Stimulated activated CD4-positive, alpha-beta T cell treated with anti-CD3 and anti-CD28 coated beads, TNF-alpha, amount 100 ng/mL, for 4 hours (primary cell): Measurements from ENCODE around the gene PRKCH.
A peak's percentile ranks its signal among the peaks of the same experiment; 100 is the strongest.

Source experiments
- DNase-seq, 3 experiments: peaks; one replicate each; pipeline ENCODE4 v3.0.0-alpha.2; 2020; ENCODE audit warnings: low read depth in 3 of 3

Gene PRKCH

DNA sequence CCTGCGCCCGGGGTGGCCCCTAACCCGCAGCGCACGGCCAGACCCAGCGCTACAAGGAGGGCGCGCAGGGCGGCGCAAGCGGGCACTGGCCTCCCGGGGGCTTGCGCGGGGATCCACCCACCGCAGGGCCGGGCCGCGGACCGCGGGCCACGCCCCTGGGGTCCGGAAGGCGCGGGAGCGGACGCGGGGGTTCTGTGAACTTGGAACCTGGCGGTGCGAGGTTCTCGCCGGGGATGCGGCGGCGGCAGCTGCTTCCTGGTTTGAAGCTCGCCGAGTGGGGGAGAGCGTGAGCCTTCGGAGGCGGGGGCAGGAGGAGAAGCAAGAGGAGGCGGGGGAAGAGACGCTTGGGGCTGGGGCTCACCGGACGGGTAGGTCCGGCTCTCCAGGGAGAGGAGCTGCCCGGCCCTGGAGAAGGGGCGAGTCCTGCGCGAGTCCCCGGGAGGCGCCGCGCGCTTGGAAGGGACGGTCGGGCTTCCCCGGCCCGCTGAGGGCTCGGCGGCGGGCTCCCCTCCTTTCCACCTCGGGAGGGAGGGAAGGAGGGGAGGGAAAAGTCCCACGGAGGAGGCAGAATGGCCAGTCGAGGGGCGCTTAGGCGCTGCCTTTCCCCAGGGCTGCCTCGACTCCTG, at the start of gene PRKCH:
Gene PRKCH, plus strand, starts transcription at position 195 of the 626 bp plus-strand sequence. CDS start 523 bp downstream, outside the sequence.
- peak; percentile 71 to 77 (median 73) for DNase-seq

- no peak for DNase-seq
Observed at GRCh38 chr14:61277232-61277631, 44.1 kb upstream of the PRKCH start.

GRCh38 chr14:61277784-61278183, 43.6 kb upstream of the PRKCH start:
- DNase-seq = no peak

- no peak for DNase-seq
Observed at GRCh38 chr14:61279082-61279481, 42.3 kb upstream of the PRKCH start.

DNA sequence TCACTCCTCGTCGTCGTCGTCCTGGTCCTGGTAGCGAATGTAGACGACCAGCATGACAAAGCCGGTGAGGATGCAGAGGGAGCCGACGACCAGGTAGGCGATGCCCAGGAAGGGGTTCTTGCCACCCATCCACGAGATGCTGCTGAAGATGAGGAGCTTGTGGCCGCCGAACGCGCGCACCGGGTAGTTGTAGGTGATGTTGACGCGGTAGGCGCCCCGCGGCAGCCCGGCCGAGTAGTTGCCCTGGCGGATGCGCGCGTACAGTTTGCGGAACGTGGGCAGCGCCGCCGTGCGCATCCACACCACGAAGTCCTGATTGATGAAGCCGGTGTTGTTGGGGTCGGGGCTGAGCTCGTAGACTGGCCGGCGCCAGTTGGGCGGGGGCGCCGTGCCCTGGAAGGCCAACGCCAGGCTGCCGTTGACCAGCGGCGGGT, 41.3 kb upstream of the PRKCH start:
- DNase-seq = peak in 1 of 3 experiments; percentile 7

DNA sequence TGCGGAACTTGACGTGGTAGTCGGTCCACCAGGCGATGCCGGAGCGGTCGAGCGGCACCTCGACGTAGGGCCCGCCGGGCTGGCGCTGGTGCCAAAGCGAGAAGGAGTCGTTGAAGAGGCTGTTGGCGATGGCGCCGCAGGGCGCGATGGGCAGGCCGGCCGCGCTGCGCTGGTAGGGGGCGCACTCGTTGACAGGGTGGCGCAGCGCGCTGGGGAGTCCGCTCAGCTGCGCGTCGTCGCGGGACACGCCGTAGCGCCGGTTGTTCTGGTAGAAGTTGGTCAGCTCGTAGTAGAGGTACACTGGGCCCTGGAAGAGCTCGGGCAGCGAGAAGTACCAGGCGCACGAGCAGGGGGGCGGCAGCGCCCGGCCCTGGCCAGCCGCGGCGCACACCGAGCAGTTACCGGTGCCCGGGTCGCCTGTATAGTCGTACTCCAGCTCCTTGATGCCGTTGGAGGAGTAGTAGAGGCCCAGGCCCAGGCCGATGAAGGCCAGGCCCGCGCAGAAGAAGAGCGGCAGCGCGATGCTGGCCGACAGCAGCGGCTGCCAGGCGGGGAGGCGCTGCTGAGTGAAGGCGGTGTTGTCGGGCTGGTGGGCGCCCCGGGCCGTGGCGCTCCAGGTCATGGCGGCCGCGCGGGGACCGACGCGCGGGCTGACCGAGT, 40.7 kb upstream of the PRKCH start:
- DNase-seq = peak; percentile 63 to 80 (median 71)

DNA sequence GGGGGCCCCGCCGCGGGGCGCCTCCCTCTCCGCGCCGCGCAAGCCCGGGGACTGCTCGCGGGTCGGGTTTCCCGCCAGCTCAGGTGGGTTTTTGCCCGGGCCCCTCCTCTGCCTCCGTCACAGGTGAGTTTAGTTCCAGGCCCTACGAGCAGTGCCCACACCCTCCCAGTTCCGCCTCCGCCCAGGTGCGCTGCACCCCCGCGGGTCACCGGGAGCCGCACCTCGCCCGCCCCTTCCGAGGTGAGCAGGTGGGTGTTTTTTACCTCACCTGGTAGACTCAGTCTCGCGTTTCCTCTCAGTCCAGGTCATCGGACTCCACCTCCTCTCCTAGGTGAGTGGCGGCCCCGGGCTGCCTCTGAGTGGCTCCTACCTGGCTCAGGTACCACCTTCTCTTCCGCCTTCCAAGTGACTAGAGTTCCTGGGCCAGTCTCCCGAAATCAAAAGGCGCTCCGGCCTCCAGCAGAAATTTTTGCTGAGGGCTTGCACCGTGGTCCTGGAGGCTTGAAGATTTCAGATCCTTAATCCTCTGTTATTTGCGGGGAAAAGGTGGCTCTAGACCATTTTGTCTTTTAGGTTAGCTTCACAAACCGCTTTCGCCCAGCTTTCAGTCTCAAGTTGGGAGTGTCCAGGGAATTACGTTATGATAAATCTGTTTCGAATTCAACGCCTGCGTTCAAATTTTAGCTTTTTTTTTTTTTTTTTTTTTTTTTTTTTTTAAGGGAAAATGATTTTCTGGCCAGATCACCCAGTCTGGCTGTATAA, 40.0 kb upstream of the PRKCH start, which contains the start of gene TMEM30B:
Gene TMEM30B, minus strand, starts transcription at position 153 of the 762 bp plus-strand sequence. CDS start 191 bp downstream, outside the sequence.
- DNase-seq = peak in 2 of 3 experiments; percentile 11 to 27

GRCh38 chr14:61281948-61282275, 39.5 kb upstream of the PRKCH start:
- DNase-seq = no peak

DNA sequence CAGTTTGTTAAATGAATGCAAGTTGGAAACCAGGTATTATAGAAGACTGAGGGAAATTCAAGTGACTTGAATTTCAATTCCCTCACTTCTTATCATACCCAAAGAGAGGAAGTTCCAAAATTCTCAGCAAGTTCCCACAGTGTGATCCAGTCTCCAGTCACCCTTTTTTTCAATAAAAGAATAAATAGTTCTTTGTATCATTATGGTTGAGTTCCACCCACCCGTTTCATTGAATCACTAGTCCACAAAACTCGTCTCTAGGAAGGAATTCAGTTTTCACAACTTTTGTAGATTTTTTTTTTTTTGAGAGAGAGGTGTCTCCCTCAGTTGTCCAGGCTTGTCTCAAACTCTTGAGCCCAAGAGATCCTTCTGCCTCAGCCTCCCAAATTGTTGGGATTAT, 38.6 kb upstream of the PRKCH start:
- no peak for DNase-seq

GRCh38 chr14:61284001-61284400, 37.4 kb upstream of the PRKCH start:
- no peak for DNase-seq

GRCh38 chr14:61285364-61285763, 36.0 kb upstream of the PRKCH start:
- DNase-seq = no peak

GRCh38 chr14:61287196-61287595, 34.2 kb upstream of the PRKCH start:
- DNase-seq = no peak

DNA sequence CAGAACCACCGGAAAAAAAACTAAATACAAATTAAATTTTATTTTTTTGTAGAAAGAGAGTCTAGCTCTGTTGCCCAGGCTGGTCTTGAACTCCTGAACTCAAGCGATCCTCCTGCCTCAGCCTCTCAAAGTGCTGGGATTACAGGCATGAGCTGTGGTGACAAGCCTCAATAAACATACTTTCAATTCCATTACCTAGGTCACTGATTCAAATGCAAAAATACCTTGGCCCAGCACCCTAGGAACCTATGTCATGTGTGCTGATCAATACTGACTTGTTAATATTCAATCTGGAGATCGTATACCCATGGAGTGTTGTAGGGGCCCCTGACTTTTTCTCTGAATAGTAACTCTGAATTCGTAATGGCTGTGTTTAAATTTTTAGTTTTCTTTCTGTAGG, 33.2 kb upstream of the PRKCH start:
- no peak for DNase-seq

DNA sequence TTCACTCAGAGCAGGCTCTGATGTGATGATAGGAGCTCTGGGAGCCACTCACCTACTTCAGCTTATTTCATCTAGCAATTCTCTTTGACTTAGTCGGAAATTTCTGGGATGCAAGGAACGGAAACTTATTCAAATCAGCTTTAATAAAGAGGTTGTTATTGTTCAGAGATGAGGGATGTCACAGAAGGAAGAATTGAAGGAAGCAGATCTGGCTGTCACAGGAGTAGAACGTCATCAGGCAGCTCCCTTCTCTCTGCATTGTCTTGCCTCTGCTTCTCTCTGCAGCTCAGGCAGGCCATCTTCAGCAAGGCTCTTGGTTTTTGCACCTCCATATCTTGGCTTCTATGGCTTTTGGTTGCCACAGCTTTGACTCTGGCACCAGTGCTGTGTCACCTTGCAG, 32.7 kb upstream of the PRKCH start:
- no peak for DNase-seq

DNA sequence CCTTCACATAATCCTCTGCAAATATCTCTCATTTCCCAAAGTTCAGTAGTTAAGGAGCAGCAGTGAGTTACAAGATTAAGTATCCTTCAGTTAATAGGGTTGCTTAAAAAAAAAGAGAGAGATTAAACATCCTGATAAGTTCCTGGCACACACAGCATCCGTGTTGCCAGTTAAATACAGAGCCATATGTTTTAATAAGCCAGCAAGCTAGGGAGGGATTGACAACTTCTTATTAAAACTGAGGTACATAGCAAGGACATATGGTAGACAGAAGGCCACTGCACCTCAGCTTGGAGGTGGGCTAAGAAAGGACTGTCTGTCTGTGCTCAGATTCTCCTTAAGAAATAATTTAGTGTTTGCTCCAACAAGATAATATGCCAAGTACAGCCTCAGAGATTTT, 30.7 kb upstream of the PRKCH start:
- DNase-seq = no peak

GRCh38 chr14:61296151-61296550, 25.2 kb upstream of the PRKCH start:
- DNase-seq = no peak

GRCh38 chr14:61296719-61297502, 24.5 kb upstream of the PRKCH start:
- DNase-seq = no peak

DNA sequence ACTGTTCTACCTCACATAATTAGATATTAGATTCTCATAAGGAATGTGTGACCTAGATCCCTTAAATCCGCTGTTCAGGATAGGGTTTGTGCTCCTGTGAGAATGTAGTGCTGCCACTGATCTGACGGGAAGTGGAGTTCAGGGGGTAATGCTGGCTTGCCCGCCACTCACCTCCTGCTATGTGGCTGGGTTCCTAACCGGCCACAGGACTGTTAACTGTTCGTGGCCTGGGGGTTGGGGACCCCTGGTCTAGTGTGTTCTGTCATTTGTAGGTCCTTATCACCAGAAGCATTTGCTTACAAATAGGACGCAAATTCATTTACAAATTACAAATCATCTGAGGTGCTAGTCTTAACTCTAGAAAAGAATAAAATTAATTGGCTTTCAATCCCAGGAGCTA, 23.8 kb upstream of the PRKCH start:
- DNase-seq = no peak

GRCh38 chr14:61298824-61299223, 22.6 kb upstream of the PRKCH start:
- DNase-seq = no peak

DNA sequence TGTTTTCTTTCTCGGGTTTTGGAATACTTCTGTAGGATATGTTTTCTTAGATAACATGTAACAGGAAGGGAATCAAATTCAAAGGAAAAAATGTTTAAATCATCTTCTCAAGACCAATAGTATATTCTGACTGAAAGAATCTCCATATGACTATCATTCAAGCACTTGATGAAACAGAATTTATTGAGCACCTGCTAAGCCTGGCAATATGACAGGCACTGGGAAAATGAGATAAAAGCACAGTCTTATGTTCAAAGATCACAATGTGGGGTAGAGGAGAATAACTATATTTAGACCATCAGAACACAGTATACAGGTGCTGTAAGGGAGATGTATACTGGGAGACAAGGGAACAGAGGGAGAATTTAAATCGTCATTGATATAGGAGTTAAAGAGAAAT, 21.2 kb upstream of the PRKCH start:
- no peak for DNase-seq

GRCh38 chr14:61300754-61301153, 20.6 kb upstream of the PRKCH start:
- DNase-seq = no peak

GRCh38 chr14:61304688-61305087, 16.7 kb upstream of the PRKCH start:
- DNase-seq = no peak
